GM18502 (cell line): ENCODE measurements around the gene TC2N.

Source experiments
- ATAC-seq: cut with Tn5 transposase; IDR thresholded peaks from one replicate; pipeline ENCODE4 v1.9.1; 2021; ENCODE audit warnings: mild to moderate bottlenecking; ENCODE audit not compliant: unreplicated experiment, poor library complexity

The TC2N gene

GRCh38 chr14:91731018-91731417 is 136.3 kb downstream of the TC2N start:
- no peak for ATAC-seq

GRCh38 chr14:91729756-91730155 is 137.6 kb downstream of the TC2N start:
- ATAC-seq: no peak
